Measurements from ENCODE around the gene SLC9A3.

GRCh38 chr5:555058-555623 lies 30.9 kb upstream of the SLC9A3 start:
- TF ChIP-seq ZNF148 (tag by site-specific recombination; IDR thresholded peaks at IDR 0.05; ENCODE audit: borderline replicate concordance) (no peak), CTCF (tag by site-specific recombination; IDR thresholded peaks at IDR 0.05) (no peak), ZBTB49 (tag by site-specific recombination; IDR thresholded peaks at IDR 0.05; ENCODE audit: low read depth) (no peak), ZNF473 (tag by site-specific recombination; IDR thresholded peaks at IDR 0.05) (no peak), TRIM28 (IDR thresholded peaks at IDR 0.05; ENCODE audit: borderline replicate concordance, low read length) (no peak), ZNF747 (tag by site-specific recombination; IDR thresholded peaks at IDR 0.05) (no peak), ZFP37 (tag by site-specific recombination; IDR thresholded peaks at IDR 0.05) (no peak), ZSCAN30 (tag by site-specific recombination; IDR thresholded peaks at IDR 0.05) (no peak), ZBTB7A (tag by site-specific recombination; IDR thresholded peaks at IDR 0.05; ENCODE audit: low read depth) (no peak), ZNF302 (tag by site-specific recombination; IDR thresholded peaks at IDR 0.05; ENCODE audit: low read depth) (no peak), ZNF514 (tag by site-specific recombination; IDR thresholded peaks at IDR 0.05) (no peak)
